Epithelial cell of proximal tubule (primary cell): ENCODE results near the gene TDRD15. TPM values are rescaled to one million over a fixed set of nuclear protein-coding genes. Genes with fewer than 3 reads are reported as not detected.

Experiments used
- DNase-seq: peaks from one replicate; pipeline ENCODE4 v3.0.0-alpha.2; 2011; ENCODE audit warnings: low read depth
- H3K4me3 ChIP-seq: 2 replicates; pipeline ENCODE4 v1.5.1; 2011; ENCODE audit warnings: low read depth, mild to moderate bottlenecking, low read length
- CTCF ChIP-seq: conservative IDR thresholded peaks from 2 replicates; pipeline ENCODE4 v1.5.1; 2012; ENCODE audit warnings: low read depth, mild to moderate bottlenecking, low read length
- total RNA-seq: library from RNA; depleted of rRNA; stranded (reverse); fragments of >200 nt; gene quantifications from 2 replicates; pipeline ENCODE4 v1.2.3, GENCODE V29; 2015

The TDRD15 gene
- total RNA-seq, 1 donor from 2014 or later = not detected

DNA sequence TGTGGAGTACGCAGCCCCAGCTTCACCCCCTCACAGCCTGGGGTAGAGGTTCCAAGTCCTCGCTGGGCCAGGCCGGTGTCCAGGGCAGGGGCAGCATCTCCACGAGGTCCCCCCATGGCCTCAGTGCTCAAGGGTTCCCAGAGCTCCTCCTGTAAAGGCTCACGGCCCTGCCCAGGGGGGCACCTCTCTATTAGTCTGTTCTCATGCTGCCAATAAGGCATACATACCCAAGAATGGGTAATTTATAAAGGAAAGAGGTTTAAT lies 38.8 kb downstream of the TDRD15 start:
- no peak for TF ChIP-seq CTCF
- DNase-seq = no peak

DNA sequence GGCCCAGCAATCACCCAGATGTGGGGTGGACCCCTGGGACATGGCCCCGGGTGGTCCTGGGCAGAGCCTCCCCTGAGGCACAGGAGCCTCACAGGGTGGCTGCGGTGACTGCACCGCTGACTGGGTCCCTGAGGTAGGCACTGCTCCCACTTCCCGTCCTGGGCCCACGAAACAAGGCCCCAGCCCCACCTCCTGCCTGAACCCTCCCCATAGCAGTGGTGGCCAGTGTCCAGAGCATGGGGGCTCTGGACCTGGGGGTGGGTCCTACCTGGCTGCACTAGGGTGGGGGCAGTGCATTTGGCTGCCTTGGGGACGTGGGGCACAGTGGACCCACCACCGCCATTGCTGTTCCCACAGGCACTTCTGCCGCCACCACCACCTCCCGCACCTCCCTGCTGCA lies 39.4 kb downstream of the TDRD15 start:
- no peak for TF ChIP-seq CTCF

More for the DNA sequence above, 38.8 kb downstream of the TDRD15 start:
- H3K4me3 ChIP-seq = no peak overlapping the region

DNA sequence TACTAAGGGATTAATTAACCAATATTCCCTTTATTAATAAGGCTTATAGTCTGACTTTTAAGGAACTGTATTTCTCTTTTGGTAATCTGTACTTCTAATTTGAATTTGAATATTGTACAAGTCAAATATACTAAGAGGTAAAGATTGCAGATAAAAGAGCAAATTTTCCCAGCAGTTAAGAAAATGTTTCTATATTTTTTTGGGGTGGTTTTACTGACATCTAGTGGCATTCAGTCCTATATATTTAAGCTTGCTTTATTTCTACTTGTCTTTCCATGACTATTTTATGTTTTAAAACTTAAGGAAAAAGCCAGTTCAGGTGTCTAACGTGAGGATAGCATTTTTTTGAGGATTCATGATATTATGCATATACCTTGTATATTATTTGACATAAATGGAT lies 41.6 kb downstream of the TDRD15 start:
- TF ChIP-seq CTCF = peak; percentile 40
- H3K4me3 ChIP-seq = no peak overlapping the region
- no peak for DNase-seq

More for the DNA sequence above, 39.4 kb downstream of the TDRD15 start:
- DNase-seq = no peak
- no peak overlapping the region for H3K4me3 ChIP-seq

- H3K4me3 ChIP-seq = no peak overlapping the region
- peak; percentile 47 for TF ChIP-seq CTCF
- DNase-seq = no peak
Observed at GRCh38 chr2:21175895-21176646, 52.3 kb downstream of the TDRD15 start.

DNA sequence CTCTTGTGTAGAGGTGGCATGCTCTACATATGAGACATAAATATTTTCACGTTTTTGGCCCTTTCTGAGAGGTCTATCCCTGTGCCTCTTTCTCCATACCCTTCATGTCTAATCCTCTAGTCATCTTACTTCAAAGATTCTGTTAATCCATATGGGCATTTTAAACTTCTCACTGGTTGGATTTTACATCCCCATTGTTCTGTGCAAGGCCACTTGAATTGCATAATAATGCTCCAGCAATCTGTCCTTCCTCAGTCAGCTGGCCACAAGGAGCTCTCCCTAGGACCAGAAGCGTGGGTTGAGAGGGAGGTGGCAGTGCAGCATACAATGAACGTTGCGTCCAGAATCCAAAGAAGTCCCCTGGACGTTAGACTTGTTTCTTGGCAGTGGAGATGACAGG lies 58.2 kb downstream of the TDRD15 start:
- DNase-seq = no peak
- TF ChIP-seq CTCF = no peak
- H3K4me3 ChIP-seq = no peak overlapping the region

DNA sequence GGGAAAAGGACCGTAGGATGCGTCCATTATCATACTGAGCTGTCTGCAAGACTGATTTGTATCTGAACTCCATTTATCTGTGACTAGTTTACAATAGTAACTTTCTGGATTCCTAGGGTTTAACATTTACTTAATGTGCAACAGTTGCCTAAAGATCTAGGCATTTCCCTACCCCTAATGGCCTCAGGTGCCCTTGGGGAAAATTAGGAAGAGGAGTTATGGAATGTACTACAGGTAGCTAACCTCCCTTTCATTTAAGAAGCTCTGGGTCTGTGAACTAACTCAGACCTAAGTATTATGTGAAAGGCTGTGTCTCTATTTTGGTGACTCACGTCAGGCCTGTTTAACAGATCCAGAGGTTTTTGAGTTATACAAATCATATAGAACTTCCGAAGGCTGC lies 59.5 kb downstream of the TDRD15 start:
- TF ChIP-seq CTCF = no peak
- DNase-seq = no peak
- H3K4me3 ChIP-seq = no peak overlapping the region

- no peak for TF ChIP-seq CTCF
- no peak overlapping the region for H3K4me3 ChIP-seq
- DNase-seq = no peak
Observed at GRCh38 chr2:21183726-21184125, 60.0 kb downstream of the TDRD15 start.
